RWPE2 (cell line): Measurements from ENCODE around the gene HARS1.
A peak's percentile ranks its signal among the peaks of the same experiment; 100 is the strongest.

Experiments used
- ATAC-seq: fragments of 200-7000 bp; cut with Tn5 transposase; 3 replicates; pipeline ENCODE4 v1.9.1; 2021; ENCODE audit warnings: low read depth
- DNase-seq: peaks from one replicate; pipeline ENCODE4 v3.0.0-alpha.2; 2020; ENCODE audit warnings: low spot score
- H3K27ac ChIP-seq: fragments of 450-650 bp; 2 replicates; pipeline ENCODE4 v1.5.1; 2017; ENCODE audit warnings: mild to moderate bottlenecking; ENCODE audit not compliant: poor library complexity, severe bottlenecking
- H3K27me3 ChIP-seq: fragments of 250-450 bp; sonication (Bioruptor Pico); 2 replicates; pipeline ENCODE4 v1.5.1; 2021; ENCODE audit warnings: mild to moderate bottlenecking, moderate library complexity; ENCODE audit not compliant: insufficient read depth, poor library complexity, severe bottlenecking
- H3K36me3 ChIP-seq: fragments of 250-450 bp; sonication (Bioruptor Pico); 2 replicates; pipeline ENCODE4 v1.5.1; 2020; ENCODE audit warnings: low read depth, mild to moderate bottlenecking, moderate library complexity
- H3K4me1 ChIP-seq: fragments of 250-450 bp; sonication (Bioruptor Pico); 2 replicates; pipeline ENCODE4 v1.5.1; 2021; ENCODE audit warnings: mild to moderate bottlenecking, moderate library complexity; ENCODE audit not compliant: insufficient read depth, poor library complexity, severe bottlenecking
- H3K4me3 ChIP-seq: fragments of 250-450 bp; sonication (Bioruptor Pico); 2 replicates; pipeline ENCODE4 v1.5.1; 2021; ENCODE audit warnings: mild to moderate bottlenecking, moderate library complexity; ENCODE audit not compliant: severe bottlenecking
- H3K9me3 ChIP-seq: fragments of 250-450 bp; sonication (Bioruptor Pico); 2 replicates; pipeline ENCODE4 v1.5.1; 2021; ENCODE audit warnings: mild to moderate bottlenecking, moderate library complexity; ENCODE audit not compliant: severe bottlenecking
- TF ChIP-seq, protein P1 (sequence below): fragments of 450-650 bp; IDR thresholded peaks from one replicate; pipeline ENCODE4 v1.5.1; 2017; ENCODE audit warnings: mild to moderate bottlenecking, moderate library complexity; ENCODE audit not compliant: poor library complexity, severe bottlenecking

Gene HARS1

DNA sequence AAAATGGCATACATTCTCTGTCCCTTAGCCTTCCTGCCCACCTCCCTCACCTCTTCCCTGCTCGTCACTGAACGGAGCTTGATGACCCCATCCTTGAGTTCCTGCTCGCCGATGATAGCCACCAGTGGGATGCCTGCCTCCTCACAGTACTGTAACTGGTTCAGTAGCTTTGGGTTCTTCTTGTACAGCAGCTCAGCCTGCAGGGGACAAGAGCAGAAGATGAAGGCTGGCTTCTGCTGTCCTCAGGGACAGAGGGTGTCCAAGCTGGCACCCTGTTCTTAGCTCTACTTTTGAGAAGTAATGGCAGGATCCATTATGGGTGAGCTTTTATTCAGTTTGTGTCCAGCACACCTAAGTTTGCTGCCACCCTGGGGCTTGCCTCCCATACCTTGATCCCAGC, 16.5 kb downstream of the HARS1 start:
- Histone ChIP-seq H3K27me3 (no peaks in the 10 kb centered on the region), H3K9me3 (no peaks in the 10 kb centered on the region), H3K4me3 (no peak overlapping the region), H3K4me1 (no peaks in the 10 kb centered on the region), H3K36me3 (peaks cover 84% of the 10 kb centered on the region), H3K27ac (no peak overlapping the region)
- ATAC-seq: no peak; the same call in 1 of the 3 replicates
- TF ChIP-seq, protein P1, sequence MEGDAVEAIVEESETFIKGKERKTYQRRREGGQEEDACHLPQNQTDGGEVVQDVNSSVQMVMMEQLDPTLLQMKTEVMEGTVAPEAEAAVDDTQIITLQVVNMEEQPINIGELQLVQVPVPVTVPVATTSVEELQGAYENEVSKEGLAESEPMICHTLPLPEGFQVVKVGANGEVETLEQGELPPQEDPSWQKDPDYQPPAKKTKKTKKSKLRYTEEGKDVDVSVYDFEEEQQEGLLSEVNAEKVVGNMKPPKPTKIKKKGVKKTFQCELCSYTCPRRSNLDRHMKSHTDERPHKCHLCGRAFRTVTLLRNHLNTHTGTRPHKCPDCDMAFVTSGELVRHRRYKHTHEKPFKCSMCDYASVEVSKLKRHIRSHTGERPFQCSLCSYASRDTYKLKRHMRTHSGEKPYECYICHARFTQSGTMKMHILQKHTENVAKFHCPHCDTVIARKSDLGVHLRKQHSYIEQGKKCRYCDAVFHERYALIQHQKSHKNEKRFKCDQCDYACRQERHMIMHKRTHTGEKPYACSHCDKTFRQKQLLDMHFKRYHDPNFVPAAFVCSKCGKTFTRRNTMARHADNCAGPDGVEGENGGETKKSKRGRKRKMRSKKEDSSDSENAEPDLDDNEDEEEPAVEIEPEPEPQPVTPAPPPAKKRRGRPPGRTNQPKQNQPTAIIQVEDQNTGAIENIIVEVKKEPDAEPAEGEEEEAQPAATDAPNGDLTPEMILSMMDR: no peak
- DNase-seq: no peak

DNA sequence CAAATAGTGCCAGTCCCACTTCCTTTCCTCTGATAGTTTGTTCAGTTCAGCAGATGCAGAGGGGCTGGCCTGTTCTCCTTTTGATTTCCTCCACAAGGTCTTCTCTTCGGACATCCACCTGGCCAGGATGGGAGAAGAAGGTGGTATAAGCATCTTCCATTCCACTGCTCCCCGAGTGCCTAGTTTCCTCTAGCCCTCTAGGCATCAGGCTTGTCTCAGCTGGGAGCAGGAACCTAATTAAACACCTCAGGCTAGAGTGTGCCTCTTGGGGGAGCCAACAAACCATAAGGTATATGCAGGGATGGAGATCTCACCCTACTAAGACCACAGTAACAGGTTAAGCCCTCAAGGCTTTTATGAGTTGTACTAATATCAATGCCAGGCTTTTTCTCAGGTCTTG, 17.0 kb downstream of the HARS1 start:
- H3K36me3 ChIP-seq: peaks cover 84% of the 10 kb centered on the region
- TF ChIP-seq, protein P1: no peak
- H3K4me1 ChIP-seq: no peaks in the 10 kb centered on the region
- peak; percentile 28 for ATAC-seq
- no peak overlapping the region for H3K4me3 ChIP-seq
- H3K27ac ChIP-seq: no peak overlapping the region
- H3K9me3 ChIP-seq: no peaks in the 10 kb centered on the region
- H3K27me3 ChIP-seq: no peaks in the 10 kb centered on the region
- DNase-seq: no peak

GRCh38 chr5:140673187-140673976, 17.8 kb downstream of the HARS1 start, which contains the start of gene DND1:
Gene DND1 (minus strand): TSS chr5:140673576. CDS start chr5:140673542, 34 bp downstream.
- Histone ChIP-seq H3K36me3 (peaks cover 86% of the 10 kb centered on the region), H3K27me3 (no peaks in the 10 kb centered on the region)
- ATAC-seq: no peak; the same call in 2 of the 3 replicates

DNA sequence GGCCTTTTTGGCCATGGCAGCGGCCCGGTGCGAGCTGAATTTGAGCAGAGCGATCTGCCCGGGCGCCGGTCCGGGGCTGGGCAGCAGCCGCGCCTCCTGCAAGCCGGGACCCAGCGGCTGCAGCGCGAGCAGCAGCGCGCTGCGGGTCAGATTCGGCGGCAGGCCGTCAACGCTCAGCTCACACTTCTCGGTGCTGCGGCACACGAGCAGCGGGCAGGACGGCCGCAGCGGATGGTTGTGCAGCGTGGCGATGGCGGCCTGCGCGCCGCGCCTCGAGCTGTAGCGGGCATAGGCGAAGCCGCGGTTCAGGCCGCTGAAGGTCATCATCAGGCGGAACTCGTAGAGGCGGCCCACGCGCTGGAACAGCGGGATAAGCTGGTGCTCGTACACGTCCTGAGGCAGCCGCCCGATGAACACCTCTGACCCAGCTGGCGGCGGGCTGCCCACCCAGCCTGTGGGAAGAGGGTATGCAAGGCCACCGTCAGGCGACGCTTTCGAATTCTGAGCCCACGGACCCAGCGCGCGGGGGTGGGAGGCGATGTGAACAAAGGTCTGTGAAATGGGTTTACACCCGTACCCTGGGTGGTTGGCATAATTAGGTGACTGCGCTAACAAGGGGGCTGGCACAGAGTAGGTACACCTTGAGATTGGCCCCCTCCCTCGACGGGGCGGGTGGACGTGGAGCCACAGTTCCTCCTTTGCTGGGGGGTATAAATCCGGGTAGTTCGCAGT, 18.5 kb downstream of the HARS1 start:
- H3K4me1 ChIP-seq: no peaks in the 10 kb centered on the region
- TF ChIP-seq, protein P1: no peak
- no peaks in the 10 kb centered on the region for H3K27me3 ChIP-seq
- no peaks in the 10 kb centered on the region for H3K9me3 ChIP-seq
- DNase-seq: peak; percentile 68
- no peak overlapping the region for H3K4me3 ChIP-seq
- ATAC-seq: no peak
- no peak overlapping the region for H3K27ac ChIP-seq
- peaks cover 86% of the 10 kb centered on the region for H3K36me3 ChIP-seq

More at GRCh38 chr5:140673187-140673976, 17.8 kb downstream of the HARS1 start, which contains the start of gene DND1:
- Histone ChIP-seq H3K27ac (no peak within 1 kb of the TSS), H3K4me3 (no peak within 1 kb of the TSS), H3K4me1 (no peaks in the 10 kb centered on the region), H3K9me3 (no peaks in the 10 kb centered on the region)
- TF ChIP-seq, protein P1: no peak
- peak; percentile 71 for DNase-seq
